Measurements from ENCODE around the gene CBL.
"Not testable (repeated sequence)": the region's sequence is repeated elsewhere in the genome, so short reads cannot be mapped to it uniquely, and the experiment has no call there.

The CBL gene

GRCh38 chr11:119205574-119206510 lies at the start of gene CBL:
CBL (plus strand) TSS chr11:119206339; CDS start chr11:119206418, 79 bp downstream.
- peak; percentile 86 to 89 for ATAC-seq

GRCh38 chr11:119156496-119156895 lies 49.6 kb upstream of the CBL start:
- no peak for ATAC-seq

GRCh38 chr11:119157063-119157462 lies 49.1 kb upstream of the CBL start:
- no peak for ATAC-seq

GRCh38 chr11:119158467-119158866 lies 47.7 kb upstream of the CBL start:
- ATAC-seq: no peak

DNA sequence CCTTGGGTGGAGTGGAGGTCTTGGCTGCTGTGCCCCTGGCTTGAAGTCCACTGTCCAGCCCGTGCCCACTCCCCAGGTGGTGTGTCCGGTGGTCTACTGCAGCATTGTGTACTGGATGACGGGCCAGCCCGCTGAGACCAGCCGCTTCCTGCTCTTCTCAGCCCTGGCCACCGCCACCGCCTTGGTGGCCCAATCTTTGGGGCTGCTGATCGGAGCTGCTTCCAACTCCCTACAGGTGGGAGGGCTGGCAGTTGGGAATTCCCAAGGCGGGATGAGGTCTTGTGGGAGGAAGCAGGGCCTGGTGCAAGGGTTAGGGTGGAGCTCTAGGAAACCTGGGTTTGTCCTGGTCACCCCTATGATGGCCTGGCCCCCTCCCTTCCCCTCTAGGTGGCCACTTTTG lies 46.0 kb upstream of the CBL start:
- ATAC-seq: no peak

DNA sequence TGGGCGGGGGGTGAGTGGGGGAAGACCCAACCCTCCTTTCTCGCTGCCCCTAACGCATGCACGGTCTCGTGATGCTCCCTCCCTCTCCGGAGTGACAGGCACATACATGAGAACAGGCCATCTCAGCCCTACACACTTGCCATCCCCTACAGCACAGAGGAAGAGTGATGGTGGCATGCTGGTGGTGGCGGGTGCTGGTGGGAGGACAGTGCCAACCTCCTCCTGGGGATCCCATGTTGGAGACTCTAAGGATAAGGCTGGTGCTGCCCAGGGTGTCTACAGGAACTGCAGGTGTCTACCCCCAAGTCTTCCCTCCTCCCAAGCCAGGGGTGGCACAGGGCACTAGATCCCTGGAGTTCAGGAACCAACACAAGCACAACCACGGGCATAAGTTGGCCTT lies 44.3 kb upstream of the CBL start:
- ATAC-seq: no peak

- ATAC-seq: no peak
Observed at GRCh38 chr11:119166368-119167076, 39.6 kb upstream of the CBL start.

- not testable (repeated sequence) for ATAC-seq
Observed at GRCh38 chr11:119167077-119167458, 39.1 kb upstream of the CBL start.

GRCh38 chr11:119167933-119168332 lies 38.2 kb upstream of the CBL start:
- no peak for ATAC-seq

- peak; percentile 92 to 95 for ATAC-seq
Observed at GRCh38 chr11:119168471-119169281, 37.5 kb upstream of the CBL start, which contains the start of gene NLRX1. NLRX1 (plus strand) TSS chr11:119168725; CDS start chr11:119171404, 2,679 bp downstream.

DNA sequence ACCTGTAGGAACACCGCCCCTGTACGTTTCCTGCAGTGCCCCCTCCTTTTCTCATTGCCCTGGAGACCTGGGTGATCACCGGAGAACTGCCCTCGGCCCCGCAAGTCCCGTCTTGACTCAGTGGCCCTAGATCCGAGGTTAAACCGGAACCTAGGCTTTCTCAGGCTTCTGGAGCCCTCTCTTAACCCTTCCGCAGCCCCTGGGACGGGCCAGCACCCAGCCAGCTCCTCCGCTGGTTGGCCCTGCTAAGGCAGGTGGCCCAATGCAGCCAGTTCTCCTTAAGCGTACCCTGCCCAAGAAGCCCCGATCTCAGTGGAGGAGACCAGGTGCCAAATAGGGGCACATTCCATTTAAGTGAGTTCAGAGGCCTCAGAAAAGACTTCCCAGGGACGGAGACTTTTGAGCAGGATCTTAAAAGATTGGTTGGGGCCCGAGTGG lies 36.8 kb upstream of the CBL start:
- ATAC-seq: peak; percentile 42 to 53

GRCh38 chr11:119172513-119172912 lies 33.6 kb upstream of the CBL start:
- no peak for ATAC-seq

DNA sequence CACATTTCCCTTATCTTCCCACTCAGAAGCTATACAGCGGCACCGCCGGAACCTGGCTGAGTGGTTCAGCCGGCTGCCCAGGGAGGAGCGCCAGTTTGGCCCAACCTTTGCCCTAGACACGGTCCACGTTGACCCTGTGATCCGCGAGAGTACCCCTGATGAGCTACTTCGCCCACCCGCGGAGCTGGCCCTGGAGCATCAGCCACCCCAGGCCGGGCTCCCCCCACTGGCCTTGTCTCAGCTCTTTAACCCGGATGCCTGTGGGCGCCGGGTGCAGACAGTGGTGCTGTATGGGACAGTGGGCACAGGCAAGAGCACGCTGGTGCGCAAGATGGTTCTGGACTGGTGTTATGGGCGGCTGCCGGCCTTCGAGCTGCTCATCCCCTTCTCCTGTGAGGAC lies 32.7 kb upstream of the CBL start:
- no peak for ATAC-seq

GRCh38 chr11:119175493-119176077 lies 30.6 kb upstream of the CBL start:
- ATAC-seq: peak in 1 of 2 donors; percentile 49

- ATAC-seq: no peak
Observed at GRCh38 chr11:119178166-119178680, 27.9 kb upstream of the CBL start.

- ATAC-seq: no peak
Observed at GRCh38 chr11:119179342-119179741, 26.8 kb upstream of the CBL start.

- no peak for ATAC-seq
Observed at GRCh38 chr11:119179983-119180382, 26.2 kb upstream of the CBL start.

DNA sequence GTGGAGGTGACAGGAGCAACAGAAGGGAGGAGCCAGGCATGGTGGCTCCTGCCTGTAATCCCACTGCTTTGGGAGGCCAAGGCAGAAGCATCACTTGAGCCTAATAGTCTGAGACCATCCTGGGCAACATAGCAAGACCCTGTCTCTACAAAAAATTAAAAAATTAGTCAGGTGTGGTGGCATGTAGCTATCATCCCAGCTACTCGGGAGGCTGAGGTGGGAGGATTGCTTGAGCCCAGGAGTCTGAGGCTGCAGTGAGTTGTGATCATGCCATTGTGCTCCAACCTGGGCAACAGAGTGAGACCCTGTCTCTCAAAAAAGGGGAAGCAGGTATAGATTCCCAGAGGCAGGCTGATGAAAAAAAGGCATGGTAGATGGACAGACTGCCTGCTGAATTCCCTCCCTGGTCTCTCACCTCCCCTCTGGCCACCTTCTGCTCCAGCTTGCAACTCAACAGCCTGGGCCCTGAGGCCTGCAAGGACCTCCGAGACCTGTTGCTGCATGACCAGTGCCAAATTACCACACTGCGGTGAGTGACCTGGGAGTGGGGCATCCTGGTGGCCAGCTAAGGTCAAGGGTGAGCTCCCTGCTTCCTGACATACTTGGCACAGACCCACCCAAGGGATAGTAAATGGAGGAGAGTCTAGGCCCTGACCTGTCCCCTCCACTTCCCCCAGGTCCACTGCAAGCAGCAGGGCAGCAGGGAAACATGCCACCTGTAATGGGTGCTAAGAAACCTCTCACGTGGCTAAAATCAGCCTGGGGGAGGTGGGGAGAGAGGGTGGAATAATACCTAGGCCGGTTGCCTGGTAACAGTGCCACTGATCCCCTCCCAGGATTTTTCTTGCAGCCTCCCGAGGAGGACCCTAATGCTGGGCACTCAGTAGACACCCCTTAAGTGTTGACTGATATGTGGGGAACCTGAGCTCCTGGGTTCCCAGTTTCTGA lies 25.1 kb upstream of the CBL start:
- no peak for ATAC-seq

GRCh38 chr11:119181677-119182412 lies 24.3 kb upstream of the CBL start:
- no peak for ATAC-seq

- not testable (repeated sequence) for ATAC-seq
Observed at GRCh38 chr11:119184399-119184798, 21.7 kb upstream of the CBL start.
